C4-2B (cell line): ENCODE results near the gene KRTAP10-5.

ENCODE experiments used
- CTCF ChIP-seq: fragments of 450-650 bp; conservative IDR thresholded peaks from 2 replicates; pipeline ENCODE4 v1.5.1; 2017; ENCODE audit warnings: mild to moderate bottlenecking
- ZFX ChIP-seq: fragments of 450-650 bp; IDR thresholded peaks from 2 replicates; pipeline ENCODE4 v1.6.1; 2017

- no peak for TF ChIP-seq CTCF
- TF ChIP-seq ZFX = no peak
Observed at GRCh38 chr21:44590311-44590721, 9.9 kb upstream of the KRTAP10-5 start.
